HG03342 (cell line): ENCODE data around the gene TECPR1.
A peak's percentile ranks its signal among the peaks of the same experiment; 100 is the strongest.

Experiments
- ATAC-seq: cut with Tn5 transposase; IDR thresholded peaks from one replicate; pipeline ENCODE4 v1.9.1; 2021; ENCODE audit warnings: mild to moderate bottlenecking, moderate library complexity; ENCODE audit not compliant: unreplicated experiment

TECPR1 gene

GRCh38 chr7:98211676-98212531 is 40.1 kb downstream of the TECPR1 start:
- no peak for ATAC-seq

GRCh38 chr7:98211221-98211675 is 40.8 kb downstream of the TECPR1 start, which contains the start of gene BHLHA15:
BHLHA15 (plus strand) TSS chr7:98211439; CDS start chr7:98212310, 871 bp downstream.
- ATAC-seq: no peak

- ATAC-seq: no peak
Measured at GRCh38 chr7:98210513-98211220, 41.4 kb downstream of the TECPR1 start.

- no peak for ATAC-seq
Measured at GRCh38 chr7:98209166-98209920, 42.7 kb downstream of the TECPR1 start.

GRCh38 chr7:98206451-98207330 is 45.3 kb downstream of the TECPR1 start:
- no peak for ATAC-seq

GRCh38 chr7:98205162-98205845 is 46.7 kb downstream of the TECPR1 start:
- no peak for ATAC-seq

- ATAC-seq: no peak
Measured at GRCh38 chr7:98204670-98205069, 47.4 kb downstream of the TECPR1 start.

GRCh38 chr7:98203964-98204605 is 47.9 kb downstream of the TECPR1 start:
- no peak for ATAC-seq

GRCh38 chr7:98203261-98203963 is 48.6 kb downstream of the TECPR1 start:
- ATAC-seq: peak; percentile 35

- peak; percentile 94 for ATAC-seq
Measured at GRCh38 chr7:98202367-98203195, 49.5 kb downstream of the TECPR1 start.

- peak; percentile 36 for ATAC-seq
Measured at GRCh38 chr7:98200364-98200763, 51.7 kb downstream of the TECPR1 start.

GRCh38 chr7:98199131-98199530 is 52.9 kb downstream of the TECPR1 start:
- ATAC-seq: no peak

GRCh38 chr7:98196706-98197605 is 55.1 kb downstream of the TECPR1 start:
- no peak for ATAC-seq

GRCh38 chr7:98194672-98195457 is 57.2 kb downstream of the TECPR1 start:
- no peak for ATAC-seq

- no peak for ATAC-seq
Measured at GRCh38 chr7:98194186-98194585, 57.8 kb downstream of the TECPR1 start.
